Left ventricle myocardium inferior (tissue), 1 donor: ENCODE measurements around the gene GAPDHS. TPM values are rescaled to one million over a fixed set of nuclear protein-coding genes. Genes with fewer than 3 reads are reported as not detected.

Experiments used
- DNase-seq: peaks from one replicate; pipeline ENCODE4 v3.0.0-alpha.2; 2020
- H3K27ac ChIP-seq: fragments of 200-600 bp; replicated peaks from 2 replicates; pipeline ENCODE4 v1.8.0; 2021
- H3K27me3 ChIP-seq: fragments of 200-600 bp; 2 replicates; pipeline ENCODE4 v1.8.0; 2021; ENCODE audit warnings: low read depth
- H3K36me3 ChIP-seq: fragments of 200-600 bp; 2 replicates; pipeline ENCODE4 v1.8.0; 2021
- H3K4me1 ChIP-seq: fragments of 200-600 bp; 2 replicates; pipeline ENCODE4 v1.8.0; 2021
- H3K4me3 ChIP-seq: fragments of 200-600 bp; 2 replicates; pipeline ENCODE4 v1.8.0; 2021; ENCODE audit warnings: mild to moderate bottlenecking, moderate library complexity
- H3K9me3 ChIP-seq: fragments of 200-600 bp; replicated peaks from 2 replicates; pipeline ENCODE4 v1.8.0; 2021
- intact Hi-C: fragments of 100-400 bp; cut with micrococcal nuclease; formaldehyde crosslinking; loops from one replicate; pipeline ENCODE4 v1.11.0; 2022
- total RNA-seq: library from RNA; stranded (reverse); fragmentation: NEBNext Ultra II Directional; extraction: Animal tissue kit (Norgen Biotek cat#: 25700); gene quantifications from one replicate; pipeline ENCODE4 v1.2.1, GENCODE V29; 2021
- TF ChIP-seq, protein P1 (sequence below): fragments of 200-600 bp; IDR thresholded peaks from 2 replicates; pipeline ENCODE4 v1.8.0; 2021; ENCODE audit warnings: antibody characterized with exemption, mild to moderate bottlenecking, borderline replicate concordance
- donor health status: DM: no; HTN: yes; CAD: no; lungs with severe emphysema.

The GAPDHS gene
- total RNA-seq, 1 donor from 2014 or later: not detected

DNA sequence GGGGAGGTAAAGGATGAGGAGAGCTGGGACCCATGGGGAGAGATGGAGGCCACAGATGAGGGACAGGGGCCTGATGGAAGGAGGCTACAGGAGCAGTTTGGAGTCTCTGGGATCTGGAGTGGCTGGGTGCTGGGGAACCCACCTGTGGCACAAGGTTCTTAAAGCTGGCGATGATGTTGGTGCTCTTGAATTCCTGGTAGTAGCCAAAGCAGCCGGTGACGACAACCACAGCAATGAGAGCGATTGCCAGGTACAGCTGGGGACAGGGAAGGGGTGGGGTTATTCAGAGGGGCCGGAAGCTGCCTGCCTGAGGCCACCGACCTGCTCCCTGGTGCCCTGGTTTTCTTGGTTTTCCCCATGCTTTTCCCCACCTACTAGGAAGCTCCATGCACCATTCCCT lies 27.4 kb downstream of the GAPDHS start:
- no peak overlapping the region for H3K27ac ChIP-seq
- peaks cover 13% of the 10 kb centered on the region for H3K4me1 ChIP-seq
- TF ChIP-seq, protein P1, sequence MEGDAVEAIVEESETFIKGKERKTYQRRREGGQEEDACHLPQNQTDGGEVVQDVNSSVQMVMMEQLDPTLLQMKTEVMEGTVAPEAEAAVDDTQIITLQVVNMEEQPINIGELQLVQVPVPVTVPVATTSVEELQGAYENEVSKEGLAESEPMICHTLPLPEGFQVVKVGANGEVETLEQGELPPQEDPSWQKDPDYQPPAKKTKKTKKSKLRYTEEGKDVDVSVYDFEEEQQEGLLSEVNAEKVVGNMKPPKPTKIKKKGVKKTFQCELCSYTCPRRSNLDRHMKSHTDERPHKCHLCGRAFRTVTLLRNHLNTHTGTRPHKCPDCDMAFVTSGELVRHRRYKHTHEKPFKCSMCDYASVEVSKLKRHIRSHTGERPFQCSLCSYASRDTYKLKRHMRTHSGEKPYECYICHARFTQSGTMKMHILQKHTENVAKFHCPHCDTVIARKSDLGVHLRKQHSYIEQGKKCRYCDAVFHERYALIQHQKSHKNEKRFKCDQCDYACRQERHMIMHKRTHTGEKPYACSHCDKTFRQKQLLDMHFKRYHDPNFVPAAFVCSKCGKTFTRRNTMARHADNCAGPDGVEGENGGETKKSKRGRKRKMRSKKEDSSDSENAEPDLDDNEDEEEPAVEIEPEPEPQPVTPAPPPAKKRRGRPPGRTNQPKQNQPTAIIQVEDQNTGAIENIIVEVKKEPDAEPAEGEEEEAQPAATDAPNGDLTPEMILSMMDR: no peak
- DNase-seq: no peak
- intact Hi-C loops: no loop called here
- peaks cover 95% of the 10 kb centered on the region for H3K27me3 ChIP-seq
- no peaks in the 10 kb centered on the region for H3K36me3 ChIP-seq
- no peak overlapping the region for H3K4me3 ChIP-seq
- H3K9me3 ChIP-seq: no peaks in the 10 kb centered on the region

- intact Hi-C loops: no loop called here
- H3K36me3 ChIP-seq: no peaks in the 10 kb centered on the region
- TF ChIP-seq, protein P1: no peak
- H3K4me1 ChIP-seq: peaks cover 13% of the 10 kb centered on the region
- H3K27me3 ChIP-seq: peaks cover 87% of the 10 kb centered on the region
- DNase-seq: no peak
- no peaks in the 10 kb centered on the region for H3K9me3 ChIP-seq
- H3K27ac ChIP-seq: no peak overlapping the region
- H3K4me3 ChIP-seq: no peak overlapping the region
Measured at GRCh38 chr19:35561436-35561835, 28.2 kb downstream of the GAPDHS start.

DNA sequence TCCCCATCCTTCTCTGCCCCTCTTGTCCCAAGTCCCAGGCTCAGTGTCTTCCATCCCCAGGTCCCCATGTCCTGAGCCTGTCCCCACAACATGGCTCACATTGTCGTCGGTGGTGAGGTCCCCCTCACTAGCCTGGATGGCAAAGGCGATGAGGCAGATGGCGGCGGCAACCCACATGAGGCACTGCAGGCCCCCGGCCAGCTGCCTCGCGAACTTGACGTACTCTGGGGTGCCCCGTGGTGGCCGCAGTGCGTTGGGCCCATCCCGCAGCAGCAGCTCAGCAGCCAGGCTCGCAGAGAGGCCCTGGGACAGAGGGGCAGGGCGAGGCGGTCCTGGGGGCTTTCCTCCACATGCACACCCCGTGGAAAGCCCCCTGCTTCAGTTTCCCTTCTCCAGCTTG lies 29.1 kb downstream of the GAPDHS start:
- DNase-seq: no peak
- intact Hi-C loops: no loop called here
- Histone ChIP-seq H3K27ac (no peak overlapping the region), H3K9me3 (no peaks in the 10 kb centered on the region), H3K27me3 (peaks cover 78% of the 10 kb centered on the region), H3K4me1 (peaks cover 13% of the 10 kb centered on the region), H3K36me3 (no peaks in the 10 kb centered on the region), H3K4me3 (no peak overlapping the region)
- TF ChIP-seq, protein P1: no peak

- intact Hi-C loops: no loop called here
- Histone ChIP-seq H3K36me3 (no peaks in the 10 kb centered on the region), H3K9me3 (no peaks in the 10 kb centered on the region), H3K4me3 (no peak overlapping the region), H3K4me1 (peaks cover 9% of the 10 kb centered on the region), H3K27me3 (peaks cover 74% of the 10 kb centered on the region), H3K27ac (no peak overlapping the region)
- no peak for DNase-seq
- TF ChIP-seq, protein P1: no peak
Measured at GRCh38 chr19:35562776-35563175, 29.5 kb downstream of the GAPDHS start.

DNA sequence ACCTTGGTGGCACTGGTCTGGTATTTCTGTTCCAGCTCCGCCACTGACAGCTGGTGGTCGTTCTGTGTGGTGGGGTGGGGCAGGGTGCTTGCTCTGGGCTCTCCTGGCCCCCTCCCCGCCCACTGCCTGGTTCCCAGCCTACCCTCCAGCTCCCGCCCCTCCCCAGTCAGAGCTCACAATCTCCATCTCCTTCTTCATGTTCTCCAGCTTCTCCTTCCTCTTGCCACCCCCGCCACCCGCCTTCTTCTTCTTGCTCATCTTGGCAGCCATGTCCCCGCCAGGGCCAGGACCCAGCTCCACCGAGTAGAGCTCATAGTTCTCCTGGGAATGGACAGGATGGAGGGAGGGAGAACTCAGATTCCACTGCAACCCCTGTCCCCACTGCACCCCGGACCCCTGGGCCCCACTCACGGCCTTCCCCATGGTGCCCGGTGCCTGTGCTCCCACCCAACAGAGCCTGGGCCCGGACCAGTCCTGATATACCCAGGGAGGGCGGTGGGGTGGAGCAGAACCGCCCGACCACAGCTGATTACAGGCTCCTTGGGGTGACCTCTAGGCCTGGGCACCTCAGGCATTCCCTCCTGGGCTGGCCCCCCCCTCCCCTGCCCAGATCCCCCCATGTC lies 30.1 kb downstream of the GAPDHS start, which contains the start of gene ATP4A:
TSS of gene ATP4A (minus strand) at position 452 of the 623 bp plus-strand sequence. CDS start at position 423, 29 bp downstream.
- H3K9me3 ChIP-seq: no peaks in the 10 kb centered on the region
- H3K4me3 ChIP-seq: no peak within 1 kb of the TSS
- H3K27me3 ChIP-seq: peaks cover 68% of the 10 kb centered on the region
- intact Hi-C loops: no loop called here
- H3K27ac ChIP-seq: no peak within 1 kb of the TSS
- TF ChIP-seq, protein P1: no peak
- no peaks in the 10 kb centered on the region for H3K36me3 ChIP-seq
- no peak for DNase-seq
- peaks cover 3% of the 10 kb centered on the region for H3K4me1 ChIP-seq
